GM21619 (cell line): ENCODE measurements around the gene PKD1L1.

ENCODE experiments used
- ATAC-seq: cut with Tn5 transposase; IDR thresholded peaks from one replicate; pipeline ENCODE4 v1.9.1; 2021; ENCODE audit not compliant: unreplicated experiment

Gene PKD1L1

GRCh38 chr7:47907981-47908616 is 40.2 kb downstream of the PKD1L1 start:
- no peak for ATAC-seq

- ATAC-seq: no peak
Observed at GRCh38 chr7:47906883-47907282, 41.4 kb downstream of the PKD1L1 start.

- no peak for ATAC-seq
Observed at GRCh38 chr7:47905076-47905920, 43.0 kb downstream of the PKD1L1 start.

GRCh38 chr7:47902013-47902412 is 46.3 kb downstream of the PKD1L1 start:
- ATAC-seq: no peak

GRCh38 chr7:47901542-47901941 is 46.7 kb downstream of the PKD1L1 start:
- no peak for ATAC-seq

- ATAC-seq: no peak
Observed at GRCh38 chr7:47897831-47898230, 50.4 kb downstream of the PKD1L1 start.

GRCh38 chr7:47896809-47897423 is 51.4 kb downstream of the PKD1L1 start:
- no peak for ATAC-seq

GRCh38 chr7:47895026-47895425 is 53.2 kb downstream of the PKD1L1 start:
- ATAC-seq: no peak

- no peak for ATAC-seq
Observed at GRCh38 chr7:47893721-47894365, 54.4 kb downstream of the PKD1L1 start.

GRCh38 chr7:47893238-47893637 is 55.0 kb downstream of the PKD1L1 start:
- no peak for ATAC-seq

- ATAC-seq: no peak
Observed at GRCh38 chr7:47890606-47891005, 57.7 kb downstream of the PKD1L1 start.

GRCh38 chr7:47890125-47890524 is 58.1 kb downstream of the PKD1L1 start:
- ATAC-seq: no peak

- ATAC-seq: no peak
Observed at GRCh38 chr7:47889723-47890122, 58.5 kb downstream of the PKD1L1 start.

GRCh38 chr7:47888371-47889265 is 59.6 kb downstream of the PKD1L1 start:
- ATAC-seq: no peak

GRCh38 chr7:47887016-47887640 is 61.1 kb downstream of the PKD1L1 start:
- ATAC-seq: no peak

- no peak for ATAC-seq
Observed at GRCh38 chr7:47885987-47886811, 62.1 kb downstream of the PKD1L1 start.

GRCh38 chr7:47885309-47885986 is 62.8 kb downstream of the PKD1L1 start:
- no peak for ATAC-seq

- ATAC-seq: no peak
Observed at GRCh38 chr7:47884675-47885074, 63.6 kb downstream of the PKD1L1 start.

- no peak for ATAC-seq
Observed at GRCh38 chr7:47882635-47883034, 65.6 kb downstream of the PKD1L1 start.
